ENCODE measurements around the gene POTEM.
"Not testable (repeated sequence)": the region's sequence is repeated elsewhere in the genome, so short reads cannot be mapped to it uniquely, and the experiment has no call there.

POTEM gene

GRCh38 chr14:19038060-19038664 is 70.9 kb downstream of the POTEM start:
- not testable (repeated sequence) for DNase-seq

- DNase-seq: not testable (repeated sequence)
Observed at GRCh38 chr14:19038785-19039184, 71.6 kb downstream of the POTEM start.

GRCh38 chr14:19043384-19043783 is 76.2 kb downstream of the POTEM start:
- DNase-seq: not testable (repeated sequence)

All from CD4-positive, alpha-beta T cell treated with Interferon gamma for 1 hour (primary cell).